ENCODE results near the gene LCAT. TPM values are rescaled to one million over a fixed set of nuclear protein-coding genes. Genes with fewer than 3 reads are reported as not detected.
A peak's percentile ranks its signal among the peaks of the same experiment; 100 is the strongest.

The LCAT gene
- total RNA-seq, 4 donors from 2014 or later: 3.6 to 19.0 (median 4.6) TPM

DNA sequence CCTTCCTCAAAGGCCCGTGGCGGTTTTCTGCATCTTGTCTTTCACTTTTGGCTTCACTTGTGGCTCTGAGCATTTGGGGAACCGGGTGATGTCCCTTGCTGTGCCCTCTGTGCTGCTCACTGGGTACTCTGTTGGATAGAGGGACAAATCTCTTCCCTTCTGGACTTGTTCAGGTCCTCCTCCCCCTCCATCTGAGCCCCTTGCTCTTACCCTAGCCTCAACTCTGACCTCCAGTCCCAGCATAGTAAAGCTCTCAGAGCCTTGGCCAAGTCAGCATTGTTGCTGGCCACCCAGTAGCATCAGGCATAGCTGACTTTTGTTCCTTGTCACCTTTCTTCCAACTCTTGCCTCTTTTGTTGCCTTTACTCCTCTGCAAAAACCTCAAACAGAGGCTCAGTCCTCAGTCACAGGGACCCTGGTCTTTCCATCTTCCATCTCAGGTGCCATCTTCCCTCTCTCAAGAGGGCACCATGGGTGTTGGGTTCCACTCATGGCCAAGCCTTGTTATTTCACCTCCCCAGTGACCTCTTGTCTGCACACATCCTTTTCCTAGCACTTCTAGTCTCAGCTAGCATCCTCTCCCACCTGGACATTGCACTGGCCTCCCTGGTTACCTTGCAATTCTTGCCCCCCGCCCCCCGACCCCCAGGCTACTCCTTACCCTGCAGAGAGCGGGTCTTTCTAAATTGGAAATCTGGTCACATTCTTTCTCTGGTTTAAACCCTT lies 6.9 kb downstream of the LCAT start:
- Histone ChIP-seq H3K9me3 (no peaks in the 10 kb centered on the region), H3K4me3 (peak overlapping the region; percentile 67 to 99 (median 89)), H3K27ac (peak overlapping the region; percentile 95 to 98 (median 96)), H3K27me3 (no peaks in the 10 kb centered on the region), H3K4me1 (peaks cover 0 to 31% (median 17%) of the 10 kb centered on the region in 4 donors), H3K36me3 (peaks cover 0 to 30% (median 0%) of the 10 kb centered on the region in 3 donors)
- DNase-seq: peak in 2 of 3 donors; percentile 88 to 94
- TF ChIP-seq, protein P1, sequence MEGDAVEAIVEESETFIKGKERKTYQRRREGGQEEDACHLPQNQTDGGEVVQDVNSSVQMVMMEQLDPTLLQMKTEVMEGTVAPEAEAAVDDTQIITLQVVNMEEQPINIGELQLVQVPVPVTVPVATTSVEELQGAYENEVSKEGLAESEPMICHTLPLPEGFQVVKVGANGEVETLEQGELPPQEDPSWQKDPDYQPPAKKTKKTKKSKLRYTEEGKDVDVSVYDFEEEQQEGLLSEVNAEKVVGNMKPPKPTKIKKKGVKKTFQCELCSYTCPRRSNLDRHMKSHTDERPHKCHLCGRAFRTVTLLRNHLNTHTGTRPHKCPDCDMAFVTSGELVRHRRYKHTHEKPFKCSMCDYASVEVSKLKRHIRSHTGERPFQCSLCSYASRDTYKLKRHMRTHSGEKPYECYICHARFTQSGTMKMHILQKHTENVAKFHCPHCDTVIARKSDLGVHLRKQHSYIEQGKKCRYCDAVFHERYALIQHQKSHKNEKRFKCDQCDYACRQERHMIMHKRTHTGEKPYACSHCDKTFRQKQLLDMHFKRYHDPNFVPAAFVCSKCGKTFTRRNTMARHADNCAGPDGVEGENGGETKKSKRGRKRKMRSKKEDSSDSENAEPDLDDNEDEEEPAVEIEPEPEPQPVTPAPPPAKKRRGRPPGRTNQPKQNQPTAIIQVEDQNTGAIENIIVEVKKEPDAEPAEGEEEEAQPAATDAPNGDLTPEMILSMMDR (IDR thresholded peaks at IDR 0.05): no peak
- TF ChIP-seq POLR2A (IDR thresholded peaks at IDR 0.05): peak in 1 of 2 donors; percentile 4

DNA sequence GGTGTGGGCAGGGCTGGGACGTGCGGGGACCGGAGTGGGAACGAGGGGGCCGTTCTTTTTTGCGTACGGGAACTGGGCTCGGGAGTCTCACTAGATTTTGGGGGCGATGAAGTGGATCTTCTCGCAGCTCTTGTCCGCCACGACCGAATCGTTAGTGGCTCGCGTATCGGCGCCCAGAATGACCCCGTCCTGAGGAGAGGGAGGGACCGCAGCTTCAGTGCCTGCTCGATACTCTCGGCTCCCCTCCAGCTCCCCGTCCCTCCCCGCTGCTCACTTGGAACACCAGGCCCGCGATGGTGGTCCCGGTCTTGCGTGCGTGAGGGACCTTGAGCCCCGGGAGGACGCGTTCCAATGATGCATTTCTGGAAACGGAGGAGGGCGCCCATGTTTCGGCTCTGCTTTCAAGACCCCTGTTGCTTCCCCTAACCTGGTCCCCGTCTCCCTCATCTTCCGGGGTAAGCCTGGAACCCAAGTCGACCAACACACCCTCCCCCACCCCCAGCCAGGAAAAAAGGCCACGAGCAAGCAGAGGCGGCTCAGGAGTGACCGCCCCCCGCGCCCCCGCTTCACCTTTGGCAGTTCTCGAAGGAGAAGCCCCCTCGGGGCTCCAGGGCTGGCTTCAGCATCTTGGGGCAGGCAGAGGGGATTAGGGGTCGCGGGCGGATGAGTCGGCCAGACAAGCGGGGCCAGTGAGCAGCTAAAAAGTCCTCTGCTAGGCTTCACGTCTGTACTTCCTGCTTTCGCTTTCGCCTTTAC lies 7.6 kb downstream of the LCAT start, which contains the start of gene PSMB10:
Gene PSMB10, minus strand, starts transcription at position 727 of the 756 bp plus-strand sequence. Its CDS starts 101 bp downstream, at position 626.
- Histone ChIP-seq H3K27ac (peak within 1 kb of the TSS; percentile 95 to 98 (median 96)), H3K36me3 (peaks cover 0 to 35% (median 0%) of the 10 kb centered on the region in 3 donors), H3K4me1 (peaks cover 0 to 27% (median 17%) of the 10 kb centered on the region in 4 donors), H3K27me3 (no peaks in the 10 kb centered on the region), H3K4me3 (peak within 1 kb of the TSS; percentile 67 to 99 (median 89)), H3K9me3 (no peaks in the 10 kb centered on the region)
- DNase-seq: peak in 1 of 3 donors; percentile 78
- TF ChIP-seq POLR2A (IDR thresholded peaks at IDR 0.05): peak; percentile 69 to 75
- TF ChIP-seq, protein P1 (IDR thresholded peaks at IDR 0.05): no peak

DNA sequence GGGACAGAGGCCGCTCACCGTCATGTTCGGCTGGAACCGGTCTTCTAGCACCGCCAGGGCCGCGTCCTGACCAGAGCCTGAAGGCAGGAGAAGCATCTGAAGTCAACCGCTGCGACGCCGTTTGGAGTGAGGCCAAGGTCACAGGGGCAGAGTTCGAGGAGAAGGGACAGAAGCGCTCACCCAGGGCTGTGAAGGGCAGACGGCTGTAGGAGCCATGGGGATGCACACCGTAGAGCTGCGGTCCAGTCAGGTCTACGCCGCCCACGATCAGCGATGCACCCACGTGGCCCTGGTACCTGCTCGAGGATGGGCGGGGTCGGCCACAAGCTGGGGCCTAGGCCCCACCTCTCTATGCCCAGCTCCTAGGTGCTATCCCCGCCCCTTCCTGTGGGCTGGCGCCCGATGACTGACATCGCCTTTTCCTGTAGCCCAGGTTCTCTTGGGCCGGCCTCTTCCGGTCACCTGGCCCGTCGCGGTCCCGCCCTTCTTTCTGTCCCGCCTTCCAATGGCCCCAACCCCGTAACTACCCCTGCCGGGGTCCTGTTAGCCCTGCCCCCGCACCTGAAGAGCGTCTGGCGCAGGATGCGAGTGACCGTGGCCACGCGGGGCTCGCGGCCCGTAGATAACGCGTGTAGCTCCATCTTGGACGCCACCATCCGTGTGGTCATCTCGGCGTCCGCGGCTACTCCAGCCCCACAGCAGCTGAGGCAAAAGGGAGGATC lies 8.4 kb downstream of the LCAT start:
- Histone ChIP-seq H3K4me1 (peaks cover 0 to 27% (median 17%) of the 10 kb centered on the region in 4 donors), H3K27ac (peak overlapping the region; percentile 95 to 98 (median 96)), H3K4me3 (peak overlapping the region; percentile 67 to 99 (median 89)), H3K9me3 (no peaks in the 10 kb centered on the region), H3K36me3 (peaks cover 0 to 43% (median 0%) of the 10 kb centered on the region in 3 donors), H3K27me3 (no peaks in the 10 kb centered on the region)
- DNase-seq: peak; percentile 97 to 99 (median 97)
- TF ChIP-seq, protein P1 (IDR thresholded peaks at IDR 0.05): peak in 1 of 6 experiments; percentile 5
- TF ChIP-seq POLR2A (IDR thresholded peaks at IDR 0.05): peak; percentile 51 to 78

DNA sequence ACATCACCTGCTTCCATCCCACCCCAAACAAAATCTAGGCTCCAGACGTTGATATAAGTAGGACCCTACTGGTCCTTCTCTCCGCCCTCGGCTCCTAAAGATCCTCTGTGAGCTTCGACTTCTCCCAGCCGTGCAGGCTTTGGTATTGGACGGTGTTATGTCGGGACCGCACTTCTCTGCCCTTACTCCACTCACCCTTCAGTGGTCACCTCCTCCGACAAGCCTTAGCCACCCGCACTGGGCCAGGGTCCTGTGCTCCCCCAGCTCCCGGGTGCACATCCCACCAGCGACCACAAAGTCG lies 8.9 kb downstream of the LCAT start:
- peak overlapping the region; percentile 95 to 98 (median 96) for H3K27ac ChIP-seq
- H3K4me3 ChIP-seq: peak overlapping the region; percentile 67 to 99 (median 89)
- H3K27me3 ChIP-seq: no peaks in the 10 kb centered on the region
- DNase-seq: no peak
- H3K36me3 ChIP-seq: peaks cover 0 to 48% (median 0%) of the 10 kb centered on the region in 3 donors
- H3K4me1 ChIP-seq: peaks cover 0 to 23% (median 16%) of the 10 kb centered on the region in 4 donors
- TF ChIP-seq POLR2A (IDR thresholded peaks at IDR 0.05): no peak
- TF ChIP-seq, protein P1 (IDR thresholded peaks at IDR 0.05): no peak
- no peaks in the 10 kb centered on the region for H3K9me3 ChIP-seq

Measured in Peyer's patch (tissue), 4 donors.